ENCODE data around the gene TOX2. TPM values are rescaled to one million over a fixed set of nuclear protein-coding genes. Genes with fewer than 3 reads are reported as not detected.

Gene TOX2
- total RNA-seq, 2 experiments from 2014 or later, result 0.23 TPM; not detected in 1

DNA sequence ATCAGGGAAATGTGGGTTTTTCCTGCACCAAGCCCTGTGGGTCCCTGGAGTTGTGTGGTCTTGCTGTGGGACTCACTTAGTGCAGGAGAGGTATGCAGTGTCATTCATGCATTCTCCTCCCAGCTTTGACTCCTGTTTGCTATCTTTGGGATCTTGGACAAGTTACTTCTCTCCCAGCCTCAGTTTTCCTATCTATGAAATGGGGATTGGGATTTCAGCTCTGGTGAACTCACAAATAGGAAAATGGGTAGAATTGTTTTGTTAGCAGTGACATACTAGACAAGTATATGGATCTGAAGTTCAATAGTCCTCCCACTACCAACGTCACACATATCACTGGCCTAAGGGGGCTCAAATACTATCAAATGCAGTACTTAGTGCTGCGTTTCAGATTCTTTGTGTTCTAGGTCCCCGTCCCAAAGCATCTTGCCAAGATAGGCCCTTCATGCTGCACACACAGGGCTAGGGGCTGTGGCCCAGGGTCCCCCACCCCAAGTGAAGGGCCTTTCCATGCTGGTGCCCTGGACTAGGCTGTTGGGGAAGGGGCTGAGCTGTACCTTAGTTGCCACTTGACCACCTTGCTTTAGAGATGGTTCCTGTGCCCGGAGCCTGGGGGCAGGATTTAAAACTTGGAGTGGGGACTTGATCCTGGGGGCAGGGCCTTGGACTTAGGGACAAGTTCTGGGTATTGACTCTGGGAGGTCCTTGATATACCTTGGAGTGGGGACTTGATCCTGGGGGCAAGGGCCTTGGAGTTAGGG lies 98.0 kb downstream of the TOX2 start:
- Histone ChIP-seq H3K4me2 (ENCODE audit: low read length) (no peak overlapping the region), H2AFZ (ENCODE audit: low read length) (no peak overlapping the region), H3K4me3 (ENCODE audit: low read depth, low read length, poor library complexity, severe bottlenecking) (no peak overlapping the region), H3K9me2 (ENCODE audit: insufficient read depth, low read length) (no peaks in the 10 kb centered on the region), H3K36me3 (ENCODE audit: insufficient read depth, low read length) (no peaks in the 10 kb centered on the region), H4K20me1 (ENCODE audit: insufficient read depth, low read length) (no peaks in the 10 kb centered on the region), H3K9me3 (ENCODE audit: low read length) (no peaks in the 10 kb centered on the region), H3K79me2 (ENCODE audit: insufficient read depth, low read depth, low read length) (no peaks in the 10 kb centered on the region), H3K27ac (ENCODE audit: low read depth, low read length, poor library complexity, severe bottlenecking) (no peak overlapping the region), H3K4me1 (ENCODE audit: insufficient read depth, low read length, poor library complexity, severe bottlenecking) (no peaks in the 10 kb centered on the region)
- no TSS peak for BruUV-seq (replicated peaks)
- ChIA-PET POLR2A (no interaction called here), CTCF (ENCODE audit: unreplicated experiment) (no interaction called here)
- intact Hi-C loops (cut with micrococcal nuclease; ENCODE audit: unreplicated experiment), result no loop called here
- no peak for DNase-seq (ENCODE audit: low spot score)
- TF ChIP-seq EZH2phosphoT487 (IDR thresholded peaks at IDR 0.05; ENCODE audit: borderline replicate concordance, low read depth, low read length), result no peak
- TF ChIP-seq, protein P1, sequence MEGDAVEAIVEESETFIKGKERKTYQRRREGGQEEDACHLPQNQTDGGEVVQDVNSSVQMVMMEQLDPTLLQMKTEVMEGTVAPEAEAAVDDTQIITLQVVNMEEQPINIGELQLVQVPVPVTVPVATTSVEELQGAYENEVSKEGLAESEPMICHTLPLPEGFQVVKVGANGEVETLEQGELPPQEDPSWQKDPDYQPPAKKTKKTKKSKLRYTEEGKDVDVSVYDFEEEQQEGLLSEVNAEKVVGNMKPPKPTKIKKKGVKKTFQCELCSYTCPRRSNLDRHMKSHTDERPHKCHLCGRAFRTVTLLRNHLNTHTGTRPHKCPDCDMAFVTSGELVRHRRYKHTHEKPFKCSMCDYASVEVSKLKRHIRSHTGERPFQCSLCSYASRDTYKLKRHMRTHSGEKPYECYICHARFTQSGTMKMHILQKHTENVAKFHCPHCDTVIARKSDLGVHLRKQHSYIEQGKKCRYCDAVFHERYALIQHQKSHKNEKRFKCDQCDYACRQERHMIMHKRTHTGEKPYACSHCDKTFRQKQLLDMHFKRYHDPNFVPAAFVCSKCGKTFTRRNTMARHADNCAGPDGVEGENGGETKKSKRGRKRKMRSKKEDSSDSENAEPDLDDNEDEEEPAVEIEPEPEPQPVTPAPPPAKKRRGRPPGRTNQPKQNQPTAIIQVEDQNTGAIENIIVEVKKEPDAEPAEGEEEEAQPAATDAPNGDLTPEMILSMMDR (conservative IDR thresholded peaks at IDR 0.05; ENCODE audit: low read length), result no peak

DNA sequence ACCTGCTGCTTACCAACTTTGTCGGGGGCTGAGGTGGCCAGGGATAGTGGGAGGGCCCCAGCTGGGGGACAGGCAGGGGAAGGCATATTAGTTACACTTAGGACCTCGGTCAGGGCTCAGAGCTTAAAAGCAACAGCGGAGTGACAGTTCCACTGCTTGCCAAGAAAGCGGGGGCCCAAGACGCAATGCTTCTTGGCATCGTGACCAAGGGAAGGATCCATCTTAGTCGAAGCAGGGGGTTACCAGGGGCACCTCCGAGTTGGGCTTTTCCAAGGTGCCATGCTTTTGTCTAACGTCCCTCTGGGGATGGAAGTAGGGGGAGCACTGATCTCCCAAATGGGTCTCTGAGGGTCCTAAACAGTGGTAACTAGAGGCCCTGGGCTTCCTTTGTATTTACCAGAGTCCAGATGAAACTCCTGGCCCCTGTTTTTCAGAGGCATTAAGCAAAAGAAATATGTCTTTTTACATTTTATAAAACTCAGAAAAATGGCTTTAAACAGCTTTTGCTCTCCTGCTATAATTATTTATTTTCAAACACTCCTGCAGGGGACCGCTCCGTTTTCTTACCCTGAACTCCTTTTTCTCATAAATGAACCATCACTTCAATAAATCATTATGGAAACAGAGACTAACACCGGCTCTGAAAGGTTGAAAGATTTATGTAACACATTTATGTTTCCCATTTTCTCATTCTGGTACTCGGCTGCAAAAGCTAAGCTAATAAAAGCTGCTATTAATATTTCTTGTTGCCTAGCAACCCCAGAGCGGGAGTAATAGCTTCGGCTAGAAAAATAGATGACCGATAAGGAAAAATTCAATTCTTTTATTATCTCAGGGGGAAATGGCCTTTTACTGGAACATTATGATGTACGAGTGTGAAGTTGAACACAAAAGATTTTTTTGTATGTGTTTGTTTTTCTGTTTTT lies 100.4 kb downstream of the TOX2 start:
- no peak for TF ChIP-seq EZH2phosphoT487 (IDR thresholded peaks at IDR 0.05; ENCODE audit: borderline replicate concordance, low read depth, low read length)
- TF ChIP-seq, protein P1 (conservative IDR thresholded peaks at IDR 0.05; ENCODE audit: low read length), result no peak

More for the DNA sequence above, 100.4 kb downstream of the TOX2 start:
- Histone ChIP-seq H3K4me1 (ENCODE audit: insufficient read depth, low read length, poor library complexity, severe bottlenecking) (no peaks in the 10 kb centered on the region), H2AFZ (ENCODE audit: low read length) (no peak overlapping the region), H3K9me3 (ENCODE audit: low read length) (no peaks in the 10 kb centered on the region), H3K79me2 (ENCODE audit: insufficient read depth, low read depth, low read length) (no peaks in the 10 kb centered on the region), H3K27ac (ENCODE audit: low read depth, low read length, poor library complexity, severe bottlenecking) (no peak overlapping the region), H3K4me3 (ENCODE audit: low read depth, low read length, poor library complexity, severe bottlenecking) (no peak overlapping the region), H3K36me3 (ENCODE audit: insufficient read depth, low read length) (no peaks in the 10 kb centered on the region), H3K9me2 (ENCODE audit: insufficient read depth, low read length) (no peaks in the 10 kb centered on the region), H3K4me2 (ENCODE audit: low read length) (no peak overlapping the region), H4K20me1 (ENCODE audit: insufficient read depth, low read length) (no peaks in the 10 kb centered on the region)
- ChIA-PET CTCF (ENCODE audit: unreplicated experiment) (no interaction called here), POLR2A (no interaction called here)
- intact Hi-C loops (cut with micrococcal nuclease; ENCODE audit: unreplicated experiment), result no loop called here
- DNase-seq (ENCODE audit: low spot score), result no peak
- no TSS peak for BruUV-seq (replicated peaks)
